Measurements from ENCODE around the gene FOXM1.

FOXM1 gene

DNA sequence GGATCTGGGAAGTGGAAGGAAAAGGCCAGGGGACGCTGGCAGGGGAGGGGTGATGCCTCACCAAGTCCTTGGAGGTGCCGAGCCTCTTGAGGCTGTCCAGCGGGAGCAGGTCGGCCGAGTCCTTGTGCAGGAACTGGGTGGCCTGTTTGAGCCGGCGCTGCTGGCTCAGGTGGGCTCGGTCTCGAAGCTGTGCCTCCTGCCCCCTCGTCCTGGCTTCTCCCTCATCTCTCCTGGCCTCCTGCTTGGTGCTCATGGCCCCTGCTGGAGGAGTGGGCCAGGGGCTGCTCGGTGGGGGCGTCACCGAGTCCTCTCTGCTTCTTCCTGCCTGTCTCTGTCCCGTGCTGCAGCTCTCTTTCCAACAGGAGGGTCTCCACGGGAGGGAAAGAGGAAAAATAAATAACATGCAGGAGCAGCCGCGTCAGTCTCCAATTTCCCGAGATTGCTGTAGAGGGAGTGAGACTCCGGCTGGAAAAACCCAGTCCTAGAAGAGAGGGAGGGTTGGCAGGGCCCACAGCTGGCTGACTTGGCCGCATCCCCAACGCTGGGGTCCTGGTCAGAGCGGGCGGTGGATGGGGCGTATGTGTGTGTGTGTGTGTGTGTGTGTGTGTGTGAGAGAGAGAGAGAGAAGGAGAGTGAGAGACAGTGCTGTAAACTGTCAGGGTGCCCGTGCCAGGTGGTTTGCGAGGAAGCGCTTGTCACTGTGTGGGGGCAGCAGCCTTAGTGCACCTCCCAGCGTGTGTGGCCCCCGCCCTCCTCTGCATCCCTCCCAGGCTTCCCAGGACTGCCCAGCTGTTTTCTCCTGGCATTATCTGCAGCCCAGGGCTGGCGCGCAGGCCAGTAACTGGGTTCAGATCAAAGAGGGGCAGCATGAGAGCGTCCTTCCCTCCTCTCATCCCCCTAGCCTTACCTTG lies 42.1 kb downstream of the FOXM1 start, which contains the start of gene NRIP2:
Gene NRIP2, minus strand, starts transcription at position 455 of the 911 bp plus-strand sequence. Its CDS starts 52 bp downstream, at position 403.
- peak in 1 of 2 experiments; percentile 49 for DNase-seq

DNA sequence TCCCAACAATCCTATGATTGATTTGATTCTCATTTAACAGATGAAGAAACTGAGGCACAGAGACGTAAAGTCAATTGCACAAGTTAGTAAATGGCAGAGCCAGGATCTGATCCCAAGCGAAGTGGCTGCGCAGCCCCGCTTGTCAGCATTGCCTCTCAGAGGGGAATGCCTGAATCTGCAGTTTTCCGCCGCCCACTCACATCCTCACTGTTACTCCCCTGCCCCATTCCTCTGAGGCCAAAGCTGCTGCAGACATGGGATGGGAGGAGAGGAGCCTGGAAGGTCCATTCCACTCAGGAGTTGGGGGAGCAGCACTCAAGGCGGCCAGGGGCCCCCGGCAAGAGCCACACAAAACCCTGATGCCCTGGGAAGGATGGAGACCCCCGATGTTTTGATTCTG lies 43.2 kb downstream of the FOXM1 start:
- no peak for DNase-seq

DNA sequence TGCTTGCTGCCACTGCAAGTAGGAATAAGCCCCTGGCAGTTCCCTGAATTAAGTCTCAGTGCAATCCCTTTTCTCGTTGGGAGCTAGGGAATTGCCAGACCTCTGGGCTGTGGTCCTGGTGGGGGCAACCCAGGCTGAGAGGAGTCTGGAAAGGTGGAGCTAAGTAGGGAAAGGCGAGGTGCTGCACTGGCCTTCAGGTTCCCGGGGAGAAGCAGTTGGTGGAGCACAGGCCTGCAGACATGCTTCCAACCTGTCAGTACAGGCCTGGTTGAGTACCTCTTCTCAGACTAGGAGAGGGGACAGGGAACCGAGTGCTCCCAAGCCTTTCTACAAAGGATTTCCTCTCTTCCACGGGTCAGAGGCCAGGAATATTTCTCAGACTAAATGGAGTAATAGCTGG lies 43.6 kb downstream of the FOXM1 start:
- DNase-seq, result no peak

DNA sequence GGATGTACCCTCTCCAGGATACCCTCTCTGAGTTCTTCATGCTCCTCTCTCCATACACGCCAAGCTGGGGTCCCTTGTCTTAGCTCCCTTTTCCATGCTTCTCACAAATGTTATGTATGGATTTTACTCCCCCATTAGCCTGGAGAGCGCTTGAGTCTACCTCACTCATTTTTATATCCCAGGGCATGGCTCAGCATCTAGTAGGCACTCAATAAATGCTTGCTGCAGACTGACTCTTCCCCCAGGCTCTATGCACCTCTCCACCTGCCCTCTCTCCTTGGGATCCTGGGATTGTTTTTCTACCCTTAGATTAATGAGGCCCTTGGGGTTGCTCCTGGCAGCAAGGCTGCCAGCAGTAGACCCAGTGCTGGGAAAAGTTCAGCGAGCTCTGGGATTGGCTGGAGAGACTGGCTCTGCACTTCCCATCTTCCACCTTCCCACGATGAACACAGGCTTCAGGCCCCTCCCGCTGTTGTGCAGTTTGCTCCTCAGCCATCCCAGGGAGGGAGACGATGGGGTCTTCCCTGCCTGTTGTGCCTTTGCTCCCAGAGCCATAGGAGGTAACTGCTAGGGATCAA lies 44.3 kb downstream of the FOXM1 start:
- no peak for DNase-seq

DNA sequence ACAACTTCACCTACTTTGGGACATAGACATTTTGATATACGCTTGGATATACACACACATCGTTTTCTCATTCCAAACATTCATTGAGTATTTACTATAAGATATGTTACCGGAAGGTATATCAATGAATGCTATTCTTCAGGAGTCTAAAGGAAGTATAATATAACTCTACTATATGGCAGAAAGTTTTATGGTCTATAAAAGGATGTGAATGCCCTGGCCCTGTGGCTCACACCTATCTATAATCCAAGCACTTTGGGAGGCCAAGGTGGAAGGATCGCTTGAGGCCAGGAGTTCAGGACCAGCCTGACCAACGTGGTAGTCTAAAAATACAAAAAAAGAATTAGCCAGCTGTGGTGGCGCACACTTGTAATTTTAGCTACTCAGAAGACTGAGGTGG lies 47.7 kb downstream of the FOXM1 start:
- no peak for DNase-seq

DNA sequence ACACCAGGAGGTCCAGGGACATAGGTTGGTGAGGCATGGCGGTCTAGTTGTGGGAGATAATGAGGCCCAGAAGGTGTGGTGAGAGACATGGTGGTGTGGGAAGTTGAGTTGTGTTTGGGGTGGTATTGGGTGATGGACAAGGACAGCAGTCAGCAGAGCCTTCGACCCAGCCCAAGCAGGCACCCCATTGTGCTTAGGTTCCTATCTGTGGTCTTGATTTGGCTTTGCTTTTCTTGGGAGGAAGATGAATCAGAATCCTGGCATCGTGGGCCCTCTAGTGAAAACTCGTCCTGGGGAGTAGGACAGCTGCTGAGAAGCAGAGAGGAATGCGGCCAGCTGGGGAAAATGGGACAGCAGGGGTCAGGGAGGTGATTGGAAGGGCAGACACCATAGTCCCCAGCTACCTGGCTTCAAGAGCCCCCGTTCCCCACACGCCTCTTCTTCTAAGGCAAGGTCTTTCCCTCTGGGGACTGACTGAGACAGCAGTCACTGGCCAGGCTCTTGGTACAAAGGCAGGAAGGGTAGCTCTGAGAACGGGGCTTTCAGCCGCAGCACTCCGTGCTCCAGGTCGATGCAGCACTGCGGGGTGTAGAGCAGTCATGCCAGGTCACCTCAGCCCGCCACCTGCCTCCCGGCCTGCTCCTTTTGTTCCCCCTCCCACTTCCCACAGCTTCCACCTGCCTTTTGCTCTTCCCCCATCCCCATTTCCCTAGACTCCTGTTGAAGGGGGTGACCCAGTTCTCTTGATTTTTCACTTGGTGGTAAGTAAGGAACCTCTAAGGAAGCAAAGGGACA lies 50.1 kb downstream of the FOXM1 start:
- no peak for DNase-seq

DNA sequence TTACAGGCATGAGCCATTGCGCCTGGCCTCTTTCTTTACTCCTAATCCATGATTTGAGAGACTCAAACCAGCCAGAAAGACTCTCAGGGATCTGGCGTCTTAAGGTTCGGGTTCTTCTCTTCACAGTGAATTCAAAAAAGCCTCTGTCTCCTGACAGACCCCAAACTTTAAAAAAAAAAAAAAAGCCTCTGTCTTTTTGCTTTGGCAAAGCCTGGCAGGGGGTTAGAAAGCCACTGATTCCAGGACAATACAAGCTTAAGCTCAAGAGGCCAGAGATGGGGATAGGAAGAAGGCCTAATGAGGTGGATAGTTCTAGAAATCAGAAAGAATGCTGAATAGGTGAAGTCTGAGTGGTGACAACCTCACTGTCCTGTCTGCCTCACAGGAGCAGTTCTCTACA lies 50.9 kb downstream of the FOXM1 start:
- DNase-seq, result no peak

DNA sequence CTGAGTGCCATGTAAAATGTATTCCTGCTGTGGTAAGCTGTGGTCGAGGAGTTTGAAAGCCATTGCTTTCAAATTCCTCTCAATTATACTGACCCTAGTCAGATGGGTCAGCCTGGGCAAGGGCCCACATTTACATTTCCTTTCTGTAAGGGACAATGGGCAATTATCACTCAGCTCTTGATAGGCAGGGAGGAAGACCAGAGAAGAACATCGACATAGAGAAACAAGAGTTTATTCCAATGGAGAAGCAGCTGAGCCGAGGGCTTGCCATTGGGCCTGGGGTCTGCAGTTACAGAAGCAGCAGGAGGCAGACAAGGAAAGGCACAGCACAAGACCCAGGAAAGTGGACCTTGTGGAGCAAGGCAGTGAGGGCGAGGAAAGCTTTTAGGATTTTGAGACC lies 51.8 kb downstream of the FOXM1 start:
- no peak for DNase-seq

DNA sequence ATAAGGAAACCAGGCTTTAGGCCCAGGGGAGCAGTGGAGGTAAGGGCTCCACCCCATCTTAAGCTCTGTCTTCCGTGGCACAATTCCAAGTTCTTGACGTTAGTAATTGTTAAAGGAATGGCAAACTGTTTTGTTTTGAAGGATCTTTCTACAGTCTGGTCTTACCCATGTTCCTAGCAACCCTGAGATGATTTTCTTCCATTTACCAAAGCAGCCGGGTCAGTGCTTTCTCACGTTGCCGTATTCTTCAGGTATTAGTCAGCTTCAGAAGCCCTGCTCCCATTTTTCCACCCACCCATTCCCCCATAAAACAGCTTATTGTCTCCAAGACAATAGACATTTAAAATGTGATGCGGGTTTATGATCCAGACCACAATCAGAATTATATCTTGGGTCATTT lies 52.4 kb downstream of the FOXM1 start:
- DNase-seq, result no peak

DNA sequence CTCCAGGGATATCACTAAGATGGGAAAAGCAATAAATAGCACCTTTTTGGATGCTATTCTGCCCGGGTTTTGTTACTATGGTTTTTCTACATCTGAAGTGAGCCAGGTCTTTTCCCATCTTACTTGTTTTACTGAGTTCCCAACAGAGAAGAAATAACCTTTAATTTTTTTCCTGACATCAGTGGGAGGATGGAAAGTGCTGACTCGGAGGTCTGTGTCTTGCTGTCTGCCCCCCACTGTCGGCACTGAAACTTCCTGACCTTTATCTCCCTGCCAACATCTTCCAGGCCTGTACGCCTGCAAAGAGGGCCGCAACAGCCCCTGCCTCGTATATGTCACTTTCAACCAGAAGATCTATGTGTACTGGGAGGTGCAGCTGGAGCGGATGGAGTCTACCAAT lies 53.5 kb downstream of the FOXM1 start:
- DNase-seq, result no peak

DNA sequence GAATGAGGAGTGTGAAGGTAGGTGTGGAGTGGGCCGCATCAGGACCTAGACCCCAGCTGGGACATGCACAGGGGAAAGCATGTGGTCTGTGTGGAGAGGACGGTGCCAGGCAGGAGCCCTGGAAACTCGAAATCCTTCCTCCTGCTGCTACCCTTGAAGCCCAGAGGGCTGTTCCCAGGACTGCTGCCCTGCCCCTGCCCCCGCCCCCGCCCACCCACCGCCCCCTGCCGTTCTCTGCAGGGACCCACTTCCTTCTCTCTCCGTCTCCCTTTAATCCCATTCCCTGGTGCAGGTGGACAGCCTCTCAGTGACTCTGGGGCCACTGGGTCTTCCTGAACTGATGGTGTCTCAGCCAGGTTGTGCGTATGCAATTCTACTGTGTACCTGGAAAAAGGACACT lies 56.5 kb downstream of the FOXM1 start:
- DNase-seq, result no peak

DNA sequence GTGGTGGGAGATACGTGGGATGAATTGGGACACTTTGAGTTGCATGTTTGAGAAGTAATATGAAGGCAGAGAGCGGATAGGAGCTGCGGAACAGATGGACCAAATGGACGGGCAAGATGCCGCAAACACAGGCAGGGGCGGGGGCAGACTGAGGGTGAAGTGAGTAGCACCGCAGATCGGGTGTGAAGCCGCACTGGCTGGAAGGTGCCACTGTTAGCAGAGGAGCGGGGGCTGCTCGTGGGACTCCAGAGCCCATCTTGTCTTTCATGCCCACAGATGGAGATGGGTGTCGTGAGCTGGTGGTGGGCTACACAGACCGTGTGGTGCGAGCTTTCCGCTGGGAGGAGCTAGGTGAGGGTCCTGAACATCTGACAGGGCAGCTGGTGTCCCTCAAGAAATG lies 57.2 kb downstream of the FOXM1 start:
- DNase-seq, result no peak

DNA sequence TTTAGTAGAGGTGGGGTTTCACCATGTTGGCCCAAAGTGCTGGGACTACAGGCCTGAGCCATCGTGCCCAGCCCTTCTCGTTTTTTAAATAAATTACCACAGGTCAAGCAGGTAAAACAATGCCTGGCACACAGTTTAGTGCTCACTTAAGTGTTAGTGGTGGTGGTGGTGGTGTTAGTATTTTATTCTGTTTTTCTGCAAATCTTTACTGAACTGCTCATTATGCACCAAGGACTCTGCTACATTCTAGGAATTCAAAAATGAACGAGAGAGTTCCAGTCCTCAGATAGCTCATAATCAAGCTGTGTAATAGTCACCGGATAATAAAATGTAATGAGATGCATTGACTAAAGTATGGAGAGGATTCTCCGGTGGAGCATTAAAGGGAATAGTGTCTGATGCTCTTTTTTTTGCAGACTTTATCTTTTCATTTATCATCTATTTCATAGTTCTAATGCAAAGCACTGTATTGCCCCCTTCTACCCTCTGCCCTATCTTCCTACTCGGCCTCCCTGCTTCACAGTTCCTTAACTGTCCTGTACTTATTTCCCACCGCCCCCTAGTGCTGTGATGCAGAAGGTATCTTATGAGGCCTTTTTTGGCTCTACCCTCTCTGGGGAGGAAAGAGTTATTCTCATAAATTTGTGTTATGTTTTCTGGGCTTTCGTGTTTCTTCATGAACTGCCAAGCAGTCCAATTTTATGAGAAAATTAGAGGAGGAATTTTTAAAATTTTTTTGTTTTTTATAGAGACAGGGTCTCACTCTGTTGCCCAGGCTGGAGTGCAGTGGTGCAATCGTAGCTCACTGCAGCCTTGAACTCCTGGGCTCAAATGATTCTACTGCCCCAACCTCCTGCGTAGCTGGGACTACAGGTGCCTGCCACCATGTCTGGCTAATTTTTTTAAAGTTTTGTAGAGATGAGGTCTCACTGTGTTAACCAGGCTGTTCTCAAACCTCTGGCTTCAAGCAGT lies 63.5 kb downstream of the FOXM1 start:
- peak; percentile 49 to 68 for DNase-seq

DNA sequence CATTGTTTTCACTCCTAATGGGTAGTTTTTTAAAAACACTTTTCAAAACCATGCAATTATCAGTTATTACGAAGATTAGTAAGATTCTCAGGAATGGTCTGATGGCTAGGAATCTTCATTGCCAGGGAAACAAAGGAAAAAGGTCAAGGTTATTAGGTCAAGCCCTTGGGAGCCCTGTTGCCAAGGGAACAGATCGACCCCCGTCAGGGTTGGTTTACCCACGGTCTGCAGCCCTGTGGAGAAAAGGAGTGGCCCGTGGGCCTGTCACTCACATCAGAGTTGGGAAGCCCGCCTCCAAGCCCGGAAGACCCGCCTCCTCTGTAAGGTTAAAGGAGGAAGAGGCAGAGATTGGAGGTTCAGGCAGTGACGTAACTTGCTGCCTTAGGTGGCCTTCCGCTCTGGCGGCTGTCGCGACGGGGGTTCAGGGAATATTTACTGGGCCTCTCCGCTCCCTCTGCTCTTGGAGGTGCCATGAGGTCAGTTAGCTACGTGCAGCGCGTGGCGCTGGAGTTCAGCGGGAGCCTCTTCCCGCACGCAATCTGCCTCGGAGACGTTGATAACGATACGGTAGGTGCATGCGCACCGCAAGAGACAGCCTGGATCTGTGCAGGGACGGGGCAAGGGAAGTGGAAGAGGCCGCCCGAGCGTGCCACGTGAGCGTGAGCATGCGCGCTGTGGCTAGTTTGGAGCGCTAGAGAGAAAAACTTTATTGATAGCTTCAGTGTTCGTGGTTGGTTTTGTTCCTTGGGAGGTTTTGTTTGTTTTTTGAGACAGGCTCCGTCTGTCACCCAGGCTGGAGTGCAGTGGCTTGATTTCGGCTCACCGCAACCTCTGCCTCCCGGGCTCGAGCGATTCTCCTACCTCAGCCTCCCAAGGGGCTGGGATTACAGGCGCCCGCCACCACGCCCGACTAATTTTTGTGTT lies 64.4 kb downstream of the FOXM1 start, which contains the start of gene ITFG2:
Gene ITFG2, plus strand, starts transcription at position 379 of the 924 bp plus-strand sequence. Its CDS starts 93 bp downstream, at position 472.
- DNase-seq, result peak; percentile 99

DNA sequence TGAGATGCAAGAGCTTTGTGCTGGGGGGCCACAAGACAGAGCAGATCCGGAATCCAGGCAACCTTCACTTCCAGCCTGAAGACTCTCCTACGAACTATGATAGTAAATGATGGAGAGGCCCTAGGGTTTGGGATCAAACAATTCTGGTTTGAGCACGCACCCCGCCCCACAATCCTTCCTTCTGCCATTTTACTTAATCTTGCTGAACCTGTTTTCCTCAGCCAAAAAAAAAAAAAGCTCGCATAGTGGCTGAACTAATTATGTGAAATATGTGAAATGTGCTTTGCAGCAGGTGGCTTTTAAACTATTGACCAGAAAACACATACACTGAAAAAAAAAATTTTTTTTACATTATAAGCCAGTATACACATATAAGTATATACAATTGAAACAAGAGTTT lies 65.2 kb downstream of the FOXM1 start:
- DNase-seq, result no peak

Data from NCI-H2081 (cell line).